Femur (tissue), 1 donor: Measurements from ENCODE around the gene HEY2.
"Not testable (repeated sequence)": the region's sequence is repeated elsewhere in the genome, so short reads cannot be mapped to it uniquely, and the experiment has no call there.

Source experiments
- DNase-seq: peaks from one replicate; pipeline ENCODE4 v3.0.0-alpha.2; 2017

Gene HEY2

GRCh38 chr6:125749173-125749864 lies at the start of gene HEY2:
Gene HEY2, plus strand, starts transcription at chr6:125749632. Its CDS starts 145 bp downstream, at chr6:125749777.
- DNase-seq = peak; percentile 94

- DNase-seq = no peak
Measured at GRCh38 chr6:125700581-125701353, 48.7 kb upstream of the HEY2 start.

- no peak for DNase-seq
Measured at GRCh38 chr6:125701354-125701668, 48.1 kb upstream of the HEY2 start.

GRCh38 chr6:125703882-125704281 lies 45.5 kb upstream of the HEY2 start:
- DNase-seq = not testable (repeated sequence)

- DNase-seq = no peak
Measured at GRCh38 chr6:125707615-125708243, 41.7 kb upstream of the HEY2 start.

GRCh38 chr6:125711013-125711675 lies 38.3 kb upstream of the HEY2 start:
- no peak for DNase-seq

- DNase-seq = no peak
Measured at GRCh38 chr6:125714441-125715090, 34.9 kb upstream of the HEY2 start.

- DNase-seq = no peak
Measured at GRCh38 chr6:125717120-125717731, 32.2 kb upstream of the HEY2 start.

GRCh38 chr6:125718109-125718508 lies 31.3 kb upstream of the HEY2 start:
- no peak for DNase-seq

GRCh38 chr6:125722886-125723285 lies 26.5 kb upstream of the HEY2 start:
- DNase-seq = no peak

- DNase-seq = no peak
Measured at GRCh38 chr6:125727216-125727615, 22.2 kb upstream of the HEY2 start.

- peak; percentile 20 for DNase-seq
Measured at GRCh38 chr6:125728739-125729138, 20.7 kb upstream of the HEY2 start.

GRCh38 chr6:125729983-125730382 lies 19.4 kb upstream of the HEY2 start:
- DNase-seq = no peak

GRCh38 chr6:125732398-125732797 lies 17.0 kb upstream of the HEY2 start:
- DNase-seq = no peak

- no peak for DNase-seq
Measured at GRCh38 chr6:125733516-125734300, 15.7 kb upstream of the HEY2 start.

- DNase-seq = no peak
Measured at GRCh38 chr6:125738276-125738675, 11.2 kb upstream of the HEY2 start.

GRCh38 chr6:125739364-125739763 lies 10.1 kb upstream of the HEY2 start:
- no peak for DNase-seq

GRCh38 chr6:125741336-125741735 lies 8.1 kb upstream of the HEY2 start:
- DNase-seq = no peak

- DNase-seq = no peak
Measured at GRCh38 chr6:125742024-125742423, 7.4 kb upstream of the HEY2 start.

GRCh38 chr6:125742464-125743120 lies 6.8 kb upstream of the HEY2 start:
- no peak for DNase-seq

- no peak for DNase-seq
Measured at GRCh38 chr6:125743604-125744003, 5.8 kb upstream of the HEY2 start.
